ENCODE measurements around the gene GLI2. TPM values are rescaled to one million over a fixed set of nuclear protein-coding genes. Genes with fewer than 3 reads are reported as not detected.

The GLI2 gene
- polyA plus RNA-seq, 2 of the 4 experiments (the other 2 are of a cell fraction): 5.6 to 12.5 TPM

DNA sequence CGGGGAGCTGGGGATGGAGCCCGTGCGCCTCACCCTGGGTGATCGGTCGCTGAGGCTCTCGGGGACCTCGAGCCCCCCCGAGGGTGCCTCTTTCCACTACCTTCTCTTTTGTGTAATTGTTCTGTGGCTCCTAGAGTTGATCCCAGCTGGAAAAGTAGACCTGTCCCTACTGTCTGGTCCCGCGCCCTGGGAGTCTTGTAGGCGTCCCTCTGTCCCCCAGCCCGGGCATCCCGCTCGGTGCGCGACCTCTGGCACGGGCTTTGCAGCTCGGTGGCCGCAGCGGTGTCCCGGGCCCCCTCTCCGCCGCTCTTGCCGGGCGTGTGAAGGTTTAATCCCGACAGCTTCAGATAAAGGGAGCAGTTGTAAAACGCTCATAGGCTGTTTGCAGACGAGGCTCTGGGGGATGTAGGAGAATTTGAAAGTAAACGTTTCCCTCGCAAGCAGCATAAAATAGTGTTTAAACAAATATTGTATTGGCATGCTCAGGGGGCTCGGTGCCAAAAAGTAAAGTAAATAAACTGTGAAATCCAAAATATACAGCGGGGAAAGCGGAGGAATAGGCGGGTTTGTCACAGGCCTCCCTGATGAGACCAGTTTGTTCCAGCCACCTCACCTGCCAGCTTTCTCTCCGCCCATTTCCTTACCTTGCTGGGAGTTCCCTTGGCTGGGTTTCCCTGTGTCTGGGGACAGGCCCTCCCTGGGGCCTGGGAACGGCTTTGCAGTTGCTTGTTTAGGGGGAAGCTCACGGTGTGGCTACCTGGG, 1.9 kb downstream of the GLI2 start:
- TF ChIP-seq TP53 (CRISPR knock-in tag; IDR thresholded peaks at IDR 0.05) (no peak), ZSCAN20 (CRISPR knock-in tag; IDR thresholded peaks at IDR 0.05) (no peak), TFCP2L1 (CRISPR knock-in tag; IDR thresholded peaks at IDR 0.05) (no peak), HOXB13 (CRISPR knock-in tag; IDR thresholded peaks at IDR 0.05; ENCODE audit: low read depth) (no peak)
- TF ChIP-seq, protein P1, sequence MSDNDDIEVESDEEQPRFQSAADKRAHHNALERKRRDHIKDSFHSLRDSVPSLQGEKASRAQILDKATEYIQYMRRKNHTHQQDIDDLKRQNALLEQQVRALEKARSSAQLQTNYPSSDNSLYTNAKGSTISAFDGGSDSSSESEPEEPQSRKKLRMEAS (IDR thresholded peaks at IDR 0.05): no peak; the same call in 1 of the 2 replicates
- ChIA-PET CTCF (interaction anchor here (0.6 to 4.3 kb wide), 9 partner anchors 10 to 344 kb away, joined by 3 to 22 read pairs (median 5); no protein-coding TSS in a partner anchor), POLR2A (interaction anchor here (0.7 to 4.2 kb wide), 4 partner anchors 22 to 338 kb away, joined by 3 to 25 read pairs (median 6); no protein-coding TSS in a partner anchor)
- FAIRE-seq (no peak), ATAC-seq (peak; percentile 4 to 13; a peak in 4 of 6 replicates), DNase-seq (ENCODE audit: low read depth in 1 of 2, low spot score in 1 of 2) (peak in 1 of 2 experiments; percentile 32)
- Histone ChIP-seq H3K27ac (peak overlapping the region; percentile 93 to 98), H3K4me3 (peak overlapping the region; percentile 73), H3K9me3 (no peaks in the 10 kb centered on the region), H3K4me2 (peak overlapping the region; percentile 99), H3K4me1 (peaks cover 52% of the 10 kb centered on the region)
- 2% methylated on average over 26 of the region's 37 CpGs for WGBS (ENCODE audit: missing lambda C conversion rate)

DNA sequence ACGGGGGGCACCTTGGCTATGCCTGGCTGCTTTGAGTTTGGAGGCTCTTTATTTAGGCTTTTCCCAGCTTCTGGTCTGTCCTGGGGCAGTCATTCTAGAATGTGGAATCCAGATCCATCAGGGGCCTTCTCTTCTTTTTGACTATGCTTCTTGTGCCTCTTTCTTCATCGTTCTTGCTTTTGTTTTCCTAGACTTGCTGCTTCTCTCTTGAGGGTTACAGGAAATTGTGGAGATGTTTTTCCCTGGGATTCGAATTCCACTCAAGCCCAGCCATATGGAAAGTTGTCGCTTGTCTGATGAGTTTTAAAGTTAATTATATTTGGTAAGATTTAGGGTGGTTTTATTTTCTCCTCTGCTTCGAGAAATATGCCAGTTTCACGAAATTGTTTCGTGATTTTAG, 2.4 kb downstream of the GLI2 start:
- Histone ChIP-seq H3K4me1 (peaks cover 56% of the 10 kb centered on the region), H3K4me3 (peak overlapping the region; percentile 73), H3K4me2 (peak overlapping the region; percentile 99), H3K27ac (peak overlapping the region; percentile 93 to 98), H3K9me3 (no peaks in the 10 kb centered on the region)
- WGBS (ENCODE audit: missing lambda C conversion rate): 52% methylated on average over 7 of the region's 7 CpGs
- DNase-seq (ENCODE audit: low read depth in 1 of 2, low spot score in 1 of 2) (no peak), ATAC-seq (no peak), FAIRE-seq (no peak)
- ChIA-PET POLR2A (interaction anchor here (4.2 kb wide), 1 partner anchor 337 kb away, joined by 25 read pairs; no protein-coding TSS in a partner anchor), CTCF (interaction anchor here (0.6 to 4.3 kb wide), 9 partner anchors 8 to 343 kb away, joined by 3 to 22 read pairs (median 4); no protein-coding TSS in a partner anchor)
- TF ChIP-seq HOXA7 (CRISPR knock-in tag; IDR thresholded peaks at IDR 0.05): no peak
- no peak for TF ChIP-seq BHLHE40 (IDR thresholded peaks at IDR 0.05; ENCODE audit: low read depth, low read length)
- TF ChIP-seq FOSB (CRISPR knock-in tag; IDR thresholded peaks at IDR 0.05): no peak
- TF ChIP-seq, protein P2, sequence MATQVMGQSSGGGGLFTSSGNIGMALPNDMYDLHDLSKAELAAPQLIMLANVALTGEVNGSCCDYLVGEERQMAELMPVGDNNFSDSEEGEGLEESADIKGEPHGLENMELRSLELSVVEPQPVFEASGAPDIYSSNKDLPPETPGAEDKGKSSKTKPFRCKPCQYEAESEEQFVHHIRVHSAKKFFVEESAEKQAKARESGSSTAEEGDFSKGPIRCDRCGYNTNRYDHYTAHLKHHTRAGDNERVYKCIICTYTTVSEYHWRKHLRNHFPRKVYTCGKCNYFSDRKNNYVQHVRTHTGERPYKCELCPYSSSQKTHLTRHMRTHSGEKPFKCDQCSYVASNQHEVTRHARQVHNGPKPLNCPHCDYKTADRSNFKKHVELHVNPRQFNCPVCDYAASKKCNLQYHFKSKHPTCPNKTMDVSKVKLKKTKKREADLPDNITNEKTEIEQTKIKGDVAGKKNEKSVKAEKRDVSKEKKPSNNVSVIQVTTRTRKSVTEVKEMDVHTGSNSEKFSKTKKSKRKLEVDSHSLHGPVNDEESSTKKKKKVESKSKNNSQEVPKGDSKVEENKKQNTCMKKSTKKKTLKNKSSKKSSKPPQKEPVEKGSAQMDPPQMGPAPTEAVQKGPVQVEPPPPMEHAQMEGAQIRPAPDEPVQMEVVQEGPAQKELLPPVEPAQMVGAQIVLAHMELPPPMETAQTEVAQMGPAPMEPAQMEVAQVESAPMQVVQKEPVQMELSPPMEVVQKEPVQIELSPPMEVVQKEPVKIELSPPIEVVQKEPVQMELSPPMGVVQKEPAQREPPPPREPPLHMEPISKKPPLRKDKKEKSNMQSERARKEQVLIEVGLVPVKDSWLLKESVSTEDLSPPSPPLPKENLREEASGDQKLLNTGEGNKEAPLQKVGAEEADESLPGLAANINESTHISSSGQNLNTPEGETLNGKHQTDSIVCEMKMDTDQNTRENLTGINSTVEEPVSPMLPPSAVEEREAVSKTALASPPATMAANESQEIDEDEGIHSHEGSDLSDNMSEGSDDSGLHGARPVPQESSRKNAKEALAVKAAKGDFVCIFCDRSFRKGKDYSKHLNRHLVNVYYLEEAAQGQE (IDR thresholded peaks at IDR 0.05): no peak
- no peak for TF ChIP-seq RAD21 (conservative IDR thresholded peaks at IDR 0.05 in 1 of 2, IDR thresholded peaks at IDR 0.05 in 1 of 2)
- no peak for TF ChIP-seq FOSL2 (IDR thresholded peaks at IDR 0.05)
- no peak for TF ChIP-seq FOSL2 (CRISPR knock-in tag; IDR thresholded peaks at IDR 0.05)
- no peak for TF ChIP-seq HOXB5 (CRISPR knock-in tag; IDR thresholded peaks at IDR 0.05)
- TF ChIP-seq JUNB (IDR thresholded peaks at IDR 0.05): no peak
- TF ChIP-seq HEYL (CRISPR knock-in tag; IDR thresholded peaks at IDR 0.05): no peak
- TF ChIP-seq, protein P1 (IDR thresholded peaks at IDR 0.05): no peak
- TF ChIP-seq GATA3 (IDR thresholded peaks at IDR 0.05; ENCODE audit: borderline replicate concordance): no peak
- no peak for TF ChIP-seq CBX8 (IDR thresholded peaks at IDR 0.05)

DNA sequence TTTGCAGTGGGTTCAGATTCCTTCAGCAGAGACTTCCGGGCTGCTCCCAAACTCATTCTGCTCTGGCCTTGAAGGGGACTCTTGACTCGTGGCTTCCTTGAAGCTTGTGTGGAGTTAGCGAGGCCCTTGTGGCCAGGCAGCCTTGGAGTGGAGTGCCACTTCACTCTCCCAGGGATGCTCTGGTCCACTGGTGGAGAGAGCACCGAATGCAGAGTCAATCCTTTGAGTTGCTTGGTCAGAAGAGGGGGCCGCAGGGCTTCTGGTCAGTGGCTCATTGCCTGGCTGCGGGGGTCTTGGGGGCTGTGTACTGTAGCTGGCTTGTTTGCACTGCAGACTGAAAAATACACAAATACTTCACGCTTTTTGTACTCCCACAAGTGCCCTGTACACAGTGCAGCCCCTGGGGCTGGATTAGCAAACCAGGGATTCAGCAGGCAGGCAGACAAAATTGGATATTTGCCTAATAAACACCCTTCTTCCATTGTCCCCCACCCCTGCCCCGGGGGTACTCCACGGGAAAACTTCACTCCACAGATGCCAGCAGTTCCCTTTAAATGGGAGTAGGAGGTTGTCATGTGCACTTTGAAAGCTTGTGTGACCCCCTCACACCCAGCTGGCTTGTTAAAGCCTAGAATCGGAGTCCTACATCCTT, 3.2 kb downstream of the GLI2 start:
- Histone ChIP-seq H3K4me3 (peak overlapping the region; percentile 73; the same call in 1 of the 3 replicates), H3K4me1 (peaks cover 56% of the 10 kb centered on the region), H3K9me3 (no peaks in the 10 kb centered on the region), H3K4me2 (peak overlapping the region; percentile 99), H3K27ac (peak overlapping the region; percentile 93 to 98)
- DNase-seq (ENCODE audit: low read depth in 1 of 2, low spot score in 1 of 2) (no peak), ATAC-seq (no peak), FAIRE-seq (no peak)
- 35% methylated on average over 10 of the region's 10 CpGs for WGBS (ENCODE audit: missing lambda C conversion rate)
- ChIA-PET CTCF (interaction anchor here (0.6 to 3.8 kb wide), 6 partner anchors 8 to 342 kb away, joined by 3 to 17 read pairs (median 4); no protein-coding TSS in a partner anchor), POLR2A (interaction anchor here (1.1 kb wide), 1 partner anchor 336 kb away, joined by 6 read pairs; no protein-coding TSS in a partner anchor)
- TF ChIP-seq, protein P3, sequence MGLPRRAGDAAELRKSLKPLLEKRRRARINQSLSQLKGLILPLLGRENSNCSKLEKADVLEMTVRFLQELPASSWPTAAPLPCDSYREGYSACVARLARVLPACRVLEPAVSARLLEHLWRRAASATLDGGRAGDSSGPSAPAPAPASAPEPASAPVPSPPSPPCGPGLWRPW (IDR thresholded peaks at IDR 0.05): no peak
- TF ChIP-seq, protein P4, sequence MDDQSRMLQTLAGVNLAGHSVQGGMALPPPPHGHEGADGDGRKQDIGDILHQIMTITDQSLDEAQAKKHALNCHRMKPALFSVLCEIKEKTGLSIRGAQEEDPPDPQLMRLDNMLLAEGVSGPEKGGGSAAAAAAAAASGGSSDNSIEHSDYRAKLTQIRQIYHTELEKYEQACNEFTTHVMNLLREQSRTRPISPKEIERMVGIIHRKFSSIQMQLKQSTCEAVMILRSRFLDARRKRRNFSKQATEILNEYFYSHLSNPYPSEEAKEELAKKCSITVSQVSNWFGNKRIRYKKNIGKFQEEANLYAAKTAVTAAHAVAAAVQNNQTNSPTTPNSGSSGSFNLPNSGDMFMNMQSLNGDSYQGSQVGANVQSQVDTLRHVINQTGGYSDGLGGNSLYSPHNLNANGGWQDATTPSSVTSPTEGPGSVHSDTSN (IDR thresholded peaks at IDR 0.05): no peak
- TF ChIP-seq HOXB5 (CRISPR knock-in tag; IDR thresholded peaks at IDR 0.05) (no peak), CBX8 (IDR thresholded peaks at IDR 0.05) (no peak), HEYL (CRISPR knock-in tag; IDR thresholded peaks at IDR 0.05) (no peak), ESRRA (IDR thresholded peaks at IDR 0.05; ENCODE audit: borderline replicate concordance, low read length) (no peak), ZNF302 (CRISPR knock-in tag; IDR thresholded peaks at IDR 0.05) (no peak), KDM5A (IDR thresholded peaks at IDR 0.05) (no peak), FOXS1 (CRISPR knock-in tag; IDR thresholded peaks at IDR 0.05) (no peak), RNF2 (IDR thresholded peaks at IDR 0.05; ENCODE audit: borderline replicate concordance, low read depth) (no peak)
- TF ChIP-seq, protein P5, sequence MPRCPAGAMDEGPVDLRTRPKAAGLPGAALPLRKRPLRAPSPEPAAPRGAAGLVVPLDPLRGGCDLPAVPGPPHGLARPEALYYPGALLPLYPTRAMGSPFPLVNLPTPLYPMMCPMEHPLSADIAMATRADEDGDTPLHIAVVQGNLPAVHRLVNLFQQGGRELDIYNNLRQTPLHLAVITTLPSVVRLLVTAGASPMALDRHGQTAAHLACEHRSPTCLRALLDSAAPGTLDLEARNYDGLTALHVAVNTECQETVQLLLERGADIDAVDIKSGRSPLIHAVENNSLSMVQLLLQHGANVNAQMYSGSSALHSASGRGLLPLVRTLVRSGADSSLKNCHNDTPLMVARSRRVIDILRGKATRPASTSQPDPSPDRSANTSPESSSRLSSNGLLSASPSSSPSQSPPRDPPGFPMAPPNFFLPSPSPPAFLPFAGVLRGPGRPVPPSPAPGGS (IDR thresholded peaks at IDR 0.05): no peak

Measured in A549 (cell line).